ENCODE measurements around the gene MYCN.
"Not testable (repeated sequence)": the region's sequence is repeated elsewhere in the genome, so short reads cannot be mapped to it uniquely, and the experiment has no call there.

The MYCN gene

GRCh38 chr2:15939854-15940660 lies at the start of gene MYCN:
MYCN (plus strand) TSS chr2:15940550; CDS start chr2:15942065, 1,515 bp downstream.
- no peak for DNase-seq

- no peak for DNase-seq
These were observed 49.1 kb upstream of the MYCN start for GRCh38 chr2:15890936-15891905.

- no peak for DNase-seq
These were observed 48.0 kb upstream of the MYCN start for GRCh38 chr2:15892151-15892880.

GRCh38 chr2:15893085-15893484 lies 47.3 kb upstream of the MYCN start:
- DNase-seq, result no peak

GRCh38 chr2:15893689-15894480 lies 46.5 kb upstream of the MYCN start:
- no peak for DNase-seq

GRCh38 chr2:15894481-15895144 lies 45.7 kb upstream of the MYCN start:
- no peak for DNase-seq

GRCh38 chr2:15895615-15896469 lies 44.5 kb upstream of the MYCN start:
- no peak for DNase-seq

- no peak for DNase-seq
These were observed 43.5 kb upstream of the MYCN start for GRCh38 chr2:15896859-15897258.

GRCh38 chr2:15897431-15898098 lies 42.8 kb upstream of the MYCN start:
- no peak for DNase-seq

- DNase-seq, result no peak
These were observed 41.1 kb upstream of the MYCN start for GRCh38 chr2:15899327-15899612.

GRCh38 chr2:15899751-15900493 lies 40.4 kb upstream of the MYCN start:
- DNase-seq, result no peak

GRCh38 chr2:15901095-15901807 lies 39.1 kb upstream of the MYCN start:
- no peak for DNase-seq

GRCh38 chr2:15901808-15902130 lies 38.6 kb upstream of the MYCN start:
- no peak for DNase-seq

GRCh38 chr2:15903910-15904309 lies 36.4 kb upstream of the MYCN start:
- DNase-seq, result not testable (repeated sequence)

GRCh38 chr2:15905267-15905645 lies 35.1 kb upstream of the MYCN start:
- no peak for DNase-seq

GRCh38 chr2:15905986-15906491 lies 34.3 kb upstream of the MYCN start:
- no peak for DNase-seq

GRCh38 chr2:15906778-15907177 lies 33.6 kb upstream of the MYCN start:
- DNase-seq, result no peak

- no peak for DNase-seq
These were observed 32.7 kb upstream of the MYCN start for GRCh38 chr2:15907461-15908324.

Measured in T1000 (cell line).